DND-41 (cell line): Measurements from ENCODE around the gene CD4.

Experiments
- ATAC-seq: fragments of 200-7000 bp; cut with Tn5 transposase; 3 replicates; pipeline ENCODE4 v1.9.1; 2021; ENCODE audit warnings: low read depth; ENCODE audit not compliant: insufficient read depth
- DNase-seq: peaks from one replicate; pipeline ENCODE4 v3.0.0-alpha.2; 2020
- H2AFZ ChIP-seq: 2 replicates; pipeline ENCODE4 v1.6.0; 2012; ENCODE audit warnings: low read depth, low read length
- H3K27ac ChIP-seq: 2 replicates; pipeline ENCODE4 v1.5.1; 2012; ENCODE audit warnings: low read length, inconsistent platforms
- H3K27me3 ChIP-seq: fragments of 200-600 bp; sonication (generic); 2 replicates; pipeline ENCODE4 v1.6.0; 2012; ENCODE audit warnings: low read length, mild to moderate bottlenecking, inconsistent platforms; ENCODE audit not compliant: insufficient read depth, poor library complexity
- H3K36me3 ChIP-seq: 2 replicates; pipeline ENCODE4 v1.5.1; 2012; ENCODE audit warnings: low read length, inconsistent platforms; ENCODE audit not compliant: insufficient read depth
- H3K4me1 ChIP-seq: 2 replicates; pipeline ENCODE4 v1.5.1; 2012; ENCODE audit warnings: mild to moderate bottlenecking, low read length; ENCODE audit not compliant: insufficient read depth
- H3K4me2 ChIP-seq: 2 replicates; pipeline ENCODE4 v1.6.0; 2012; ENCODE audit warnings: mild to moderate bottlenecking, moderate library complexity, low read length, inconsistent platforms; ENCODE audit not compliant: insufficient read depth
- H3K4me3 ChIP-seq, 2 experiments: fragments of 200-600 bp in 1 of 2; shearing (Covaris generic) in 1 of 2; 2 replicates each; pipeline ENCODE4 v1.5.1; 2012 to 2016; ENCODE audit warnings: inconsistent platforms in 2 of 2, low read length in 2 of 2, mild to moderate bottlenecking in 2 of 2, low read depth in 1 of 2, moderate library complexity in 1 of 2
- H3K79me2 ChIP-seq: 2 replicates; pipeline ENCODE4 v1.6.0; 2012; ENCODE audit warnings: low read length, inconsistent platforms; ENCODE audit not compliant: insufficient read depth
- H3K9ac ChIP-seq: 2 replicates; pipeline ENCODE4 v1.6.0; 2012; ENCODE audit warnings: low read depth, mild to moderate bottlenecking, inconsistent platforms, low read length, moderate library complexity
- H3K9me3 ChIP-seq: 2 replicates; pipeline ENCODE4 v1.5.1; 2012; ENCODE audit warnings: low read length, moderate library complexity, mild to moderate bottlenecking, inconsistent platforms; ENCODE audit not compliant: insufficient read depth, severe bottlenecking
- H4K20me1 ChIP-seq: 2 replicates; pipeline ENCODE4 v1.6.0; 2012; ENCODE audit warnings: low read length; ENCODE audit not compliant: insufficient read depth
- EZH2 ChIP-seq: IDR thresholded peaks from 3 replicates; pipeline ENCODE4 v1.6.1; 2012; ENCODE audit warnings: borderline replicate concordance, low read depth, mild to moderate bottlenecking, moderate library complexity, low read length, inconsistent platforms; ENCODE audit not compliant: severe bottlenecking
- TF ChIP-seq, protein P1 (sequence below): IDR thresholded peaks from 2 replicates; pipeline ENCODE4 v1.5.1; 2012; ENCODE audit warnings: borderline replicate concordance, low read length, moderate library complexity, mild to moderate bottlenecking; ENCODE audit not compliant: poor library complexity, severe bottlenecking; ENCODE audit errors: extremely low read depth

Gene CD4

GRCh38 chr12:6770600-6770999, 18.7 kb upstream of the CD4 start:
- Histone ChIP-seq H3K36me3 (no peaks in the 10 kb centered on the region), H3K9ac (no peak overlapping the region), H2AFZ (no peak overlapping the region), H3K9me3 (no peaks in the 10 kb centered on the region), H4K20me1 (peaks cover 11% of the 10 kb centered on the region), H3K79me2 (no peaks in the 10 kb centered on the region), H3K4me3 (no peak overlapping the region), H3K4me2 (no peak overlapping the region), H3K27me3 (peaks cover 30% of the 10 kb centered on the region), H3K27ac (no peak overlapping the region), H3K4me1 (peaks cover 18% of the 10 kb centered on the region)
- DNase-seq (no peak), ATAC-seq (no peak)
- TF ChIP-seq EZH2: no peak
- TF ChIP-seq, protein P1, sequence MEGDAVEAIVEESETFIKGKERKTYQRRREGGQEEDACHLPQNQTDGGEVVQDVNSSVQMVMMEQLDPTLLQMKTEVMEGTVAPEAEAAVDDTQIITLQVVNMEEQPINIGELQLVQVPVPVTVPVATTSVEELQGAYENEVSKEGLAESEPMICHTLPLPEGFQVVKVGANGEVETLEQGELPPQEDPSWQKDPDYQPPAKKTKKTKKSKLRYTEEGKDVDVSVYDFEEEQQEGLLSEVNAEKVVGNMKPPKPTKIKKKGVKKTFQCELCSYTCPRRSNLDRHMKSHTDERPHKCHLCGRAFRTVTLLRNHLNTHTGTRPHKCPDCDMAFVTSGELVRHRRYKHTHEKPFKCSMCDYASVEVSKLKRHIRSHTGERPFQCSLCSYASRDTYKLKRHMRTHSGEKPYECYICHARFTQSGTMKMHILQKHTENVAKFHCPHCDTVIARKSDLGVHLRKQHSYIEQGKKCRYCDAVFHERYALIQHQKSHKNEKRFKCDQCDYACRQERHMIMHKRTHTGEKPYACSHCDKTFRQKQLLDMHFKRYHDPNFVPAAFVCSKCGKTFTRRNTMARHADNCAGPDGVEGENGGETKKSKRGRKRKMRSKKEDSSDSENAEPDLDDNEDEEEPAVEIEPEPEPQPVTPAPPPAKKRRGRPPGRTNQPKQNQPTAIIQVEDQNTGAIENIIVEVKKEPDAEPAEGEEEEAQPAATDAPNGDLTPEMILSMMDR: no peak

DNA sequence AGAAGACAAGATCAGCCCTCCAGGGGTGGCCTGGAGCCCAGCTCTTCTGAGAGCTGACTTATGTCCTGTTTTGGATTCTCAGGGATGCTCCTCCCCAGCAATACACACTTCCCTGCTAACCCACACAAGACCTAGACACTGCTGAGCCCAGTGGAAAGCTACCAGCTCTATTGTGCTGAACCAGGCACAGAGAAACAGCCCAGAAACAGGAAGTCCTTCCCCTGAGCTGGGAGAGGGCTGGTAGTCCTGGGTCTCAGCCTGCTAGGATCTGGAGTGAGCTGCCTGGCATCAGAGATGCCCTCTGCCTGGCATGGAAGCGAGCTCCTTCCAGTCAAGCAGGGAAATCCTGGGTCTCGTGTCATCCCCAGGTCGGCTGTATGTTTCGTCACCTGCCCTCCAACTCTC, 18.2 kb upstream of the CD4 start:
- no peak for ATAC-seq
- no peak overlapping the region for H3K4me3 ChIP-seq
- H3K79me2 ChIP-seq: no peaks in the 10 kb centered on the region
- H3K36me3 ChIP-seq: no peaks in the 10 kb centered on the region
- no peaks in the 10 kb centered on the region for H3K9me3 ChIP-seq
- H3K9ac ChIP-seq: no peak overlapping the region
- TF ChIP-seq, protein P1: no peak
- no peak for TF ChIP-seq EZH2
- H3K27ac ChIP-seq: no peak overlapping the region
- no peak for DNase-seq
- no peak overlapping the region for H3K4me2 ChIP-seq
- H3K4me1 ChIP-seq: peaks cover 14% of the 10 kb centered on the region
- peaks cover 25% of the 10 kb centered on the region for H3K27me3 ChIP-seq
- H2AFZ ChIP-seq: no peak overlapping the region
- H4K20me1 ChIP-seq: peaks cover 11% of the 10 kb centered on the region

DNA sequence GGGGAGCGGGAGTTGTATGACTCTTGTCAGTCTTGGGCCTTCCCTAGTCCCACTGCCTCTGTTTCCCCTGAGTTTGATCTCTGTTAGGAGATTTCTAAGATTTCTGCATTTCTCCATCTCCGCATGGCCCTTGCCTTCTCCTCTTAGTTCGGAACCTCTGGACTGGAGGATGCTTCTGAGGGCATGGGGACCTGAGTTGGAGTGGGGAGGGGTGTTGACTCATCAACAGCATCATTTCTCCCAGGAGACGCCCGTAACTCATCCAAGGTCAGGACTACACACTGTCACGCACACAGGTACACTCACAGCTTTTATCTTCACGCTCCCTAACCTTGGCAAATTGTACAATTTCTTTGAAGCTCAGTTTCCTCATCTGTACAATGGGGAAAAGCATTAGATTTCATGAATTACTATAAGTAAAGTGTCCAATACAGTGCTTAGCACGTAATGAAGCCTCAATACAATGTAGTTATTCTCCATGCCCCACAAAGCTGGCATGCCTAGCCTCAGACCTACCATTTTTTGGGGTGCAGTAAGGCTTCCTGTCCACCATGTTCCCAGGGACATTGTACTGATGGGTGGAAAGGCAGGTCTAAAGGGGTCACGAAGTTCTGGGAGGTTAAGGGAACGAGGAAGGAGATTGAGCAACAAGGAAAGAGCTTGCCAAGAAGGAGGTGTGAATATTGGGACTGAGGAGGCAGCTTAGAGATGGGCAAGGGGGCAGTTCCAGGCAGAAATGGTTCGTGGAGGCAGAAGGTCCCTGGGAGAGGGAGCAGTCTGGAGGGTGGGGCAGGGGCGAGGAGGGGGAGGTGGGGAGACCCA, 17.6 kb upstream of the CD4 start:
- TF ChIP-seq, protein P1: no peak
- no peak for TF ChIP-seq EZH2
- DNase-seq: no peak
- Histone ChIP-seq H3K9me3 (no peaks in the 10 kb centered on the region), H3K27ac (no peak overlapping the region), H4K20me1 (peaks cover 11% of the 10 kb centered on the region), H3K36me3 (no peaks in the 10 kb centered on the region), H2AFZ (no peak overlapping the region), H3K79me2 (no peaks in the 10 kb centered on the region), H3K27me3 (peaks cover 21% of the 10 kb centered on the region), H3K4me1 (peaks cover 11% of the 10 kb centered on the region), H3K9ac (no peak overlapping the region), H3K4me3 (no peak overlapping the region), H3K4me2 (no peak overlapping the region)
- no peak for ATAC-seq
